Right lobe of liver (tissue), 6 donors: ENCODE results near the gene KLHL40. TPM values are rescaled to one million over a fixed set of nuclear protein-coding genes. Genes with fewer than 3 reads are reported as not detected.

Source experiments
- ATAC-seq, 4 donors: fragments of 200-7000 bp; cut with Tn5 transposase; one replicate each; pipeline ENCODE4 v1.9.1; 2020; ENCODE audit warnings: mild to moderate bottlenecking in 4 of 4, moderate library complexity in 4 of 4
- DNase-seq, 3 donors: peaks; one replicate each; pipeline ENCODE4 v3.0.0-alpha.2; 2020
- H3K27ac ChIP-seq, 3 donors: fragments of 200-600 bp; one replicate each; pipeline ENCODE4 v1.8.0; 2022
- H3K27me3 ChIP-seq, 2 donors: fragments of 200-600 bp; one replicate each; pipeline ENCODE4 v1.8.0; 2022
- H3K36me3 ChIP-seq, 4 donors: fragments of 200-600 bp; sonication (generic) in 1 of 4; one replicate each; pipeline versions ENCODE4 v1.5.1 to v1.8.0; 2017 to 2022; ENCODE audit warnings: control low read depth in 1 of 4
- H3K4me1 ChIP-seq, 4 donors: fragments of 200-600 bp; sonication (generic) in 1 of 4; one replicate each; pipeline versions ENCODE4 v1.5.1 to v1.8.0; 2017 to 2022; ENCODE audit warnings: control low read depth in 1 of 4
- H3K4me3 ChIP-seq, 3 donors: fragments of 200-600 bp; one replicate each; pipeline ENCODE4 v1.8.0; 2022
- H3K9me3 ChIP-seq, 4 donors: fragments of 200-600 bp; sonication (generic) in 1 of 4; one replicate each; pipeline versions ENCODE4 v1.5.1 to v1.8.0; 2017 to 2022; ENCODE audit warnings: control low read depth in 1 of 4
- POLR2A ChIP-seq: fragments of 450-650 bp; IDR thresholded peaks from one replicate; pipeline ENCODE4 v1.6.1; 2017; ENCODE audit warnings: antibody characterized with exemption, mild to moderate bottlenecking
- WGBS: methylation state at CpG from one replicate; pipeline ENCODE4 v1.1.6; 2018; ENCODE audit warnings: low coverage, low lambda C conversion rate; ENCODE audit not compliant: insufficient coverage; ENCODE audit errors: missing lambda C conversion rate; 5-methylcytosine and 5-hydroxymethylcytosine counted together
- intact Hi-C, 2 donors: fragments of 100-400 bp; cut with DNase I; formaldehyde crosslinking; loops; one replicate each; pipeline versions ENCODE4 v1.11.2 to v1.14.1; 2022
- total RNA-seq, 6 experiments: library from RNA; depleted of rRNA in 2 of 6; stranded (reverse); fragments of >200 nt in 2 of 6; fragmentation: NEBNext Ultra II Directional in 3 of 6; extraction: Animal tissue kit (Norgen Biotek cat#: 25700) in 3 of 6; gene quantifications; one replicate each; pipeline versions ENCODE4 v1.1.0 to v1.2.4, GENCODE V29; 2016 to 2023
- TF ChIP-seq, protein P1 (sequence below), 4 donors: fragments of 200-600 bp in 3 of 4; fragments of 450-650 bp in 1 of 4; IDR thresholded peaks; one replicate each; pipeline versions ENCODE4 v1.5.1 to v1.8.0; 2016 to 2022; ENCODE audit warnings: antibody characterized with exemption in 4 of 4, mild to moderate bottlenecking in 2 of 4
- donor health status: DM: no; HTN: yes; CAD: no.
- donor health status: DM: no; HTN: no; CAD: no.
- donor health status: DM: no; HTN: no; CAD: no.
- donor health status: DM: no; HTN: yes; CAD: no.
- donor health status: DM: no; HTN: yes; CAD: no.

KLHL40 gene
- total RNA-seq, 6 experiments from 2014 or later: 0.19 to 0.68 TPM; not detected in 4

GRCh38 chr3:42682301-42683070 lies 2.9 kb upstream of the KLHL40 start:
- no peaks in the 10 kb centered on the region for H3K36me3 ChIP-seq
- H3K27ac ChIP-seq: no peak overlapping the region
- DNase-seq: no peak
- TF ChIP-seq, protein P1, sequence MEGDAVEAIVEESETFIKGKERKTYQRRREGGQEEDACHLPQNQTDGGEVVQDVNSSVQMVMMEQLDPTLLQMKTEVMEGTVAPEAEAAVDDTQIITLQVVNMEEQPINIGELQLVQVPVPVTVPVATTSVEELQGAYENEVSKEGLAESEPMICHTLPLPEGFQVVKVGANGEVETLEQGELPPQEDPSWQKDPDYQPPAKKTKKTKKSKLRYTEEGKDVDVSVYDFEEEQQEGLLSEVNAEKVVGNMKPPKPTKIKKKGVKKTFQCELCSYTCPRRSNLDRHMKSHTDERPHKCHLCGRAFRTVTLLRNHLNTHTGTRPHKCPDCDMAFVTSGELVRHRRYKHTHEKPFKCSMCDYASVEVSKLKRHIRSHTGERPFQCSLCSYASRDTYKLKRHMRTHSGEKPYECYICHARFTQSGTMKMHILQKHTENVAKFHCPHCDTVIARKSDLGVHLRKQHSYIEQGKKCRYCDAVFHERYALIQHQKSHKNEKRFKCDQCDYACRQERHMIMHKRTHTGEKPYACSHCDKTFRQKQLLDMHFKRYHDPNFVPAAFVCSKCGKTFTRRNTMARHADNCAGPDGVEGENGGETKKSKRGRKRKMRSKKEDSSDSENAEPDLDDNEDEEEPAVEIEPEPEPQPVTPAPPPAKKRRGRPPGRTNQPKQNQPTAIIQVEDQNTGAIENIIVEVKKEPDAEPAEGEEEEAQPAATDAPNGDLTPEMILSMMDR (IDR thresholded peaks at IDR 0.05): no peak
- TF ChIP-seq POLR2A: no peak
- no peak overlapping the region for H3K4me3 ChIP-seq
- ATAC-seq: no peak
- 54% methylated on average over 12 of the region's 12 CpGs for WGBS
- intact Hi-C loops: loop anchor here in 1 of 2 donors (10.0 kb wide), 1 partner anchor 52 kb away; no protein-coding TSS in a partner anchor
- H3K4me1 ChIP-seq: no peaks in the 10 kb centered on the region
- H3K27me3 ChIP-seq: no peaks in the 10 kb centered on the region
- H3K9me3 ChIP-seq: no peaks in the 10 kb centered on the region

DNA sequence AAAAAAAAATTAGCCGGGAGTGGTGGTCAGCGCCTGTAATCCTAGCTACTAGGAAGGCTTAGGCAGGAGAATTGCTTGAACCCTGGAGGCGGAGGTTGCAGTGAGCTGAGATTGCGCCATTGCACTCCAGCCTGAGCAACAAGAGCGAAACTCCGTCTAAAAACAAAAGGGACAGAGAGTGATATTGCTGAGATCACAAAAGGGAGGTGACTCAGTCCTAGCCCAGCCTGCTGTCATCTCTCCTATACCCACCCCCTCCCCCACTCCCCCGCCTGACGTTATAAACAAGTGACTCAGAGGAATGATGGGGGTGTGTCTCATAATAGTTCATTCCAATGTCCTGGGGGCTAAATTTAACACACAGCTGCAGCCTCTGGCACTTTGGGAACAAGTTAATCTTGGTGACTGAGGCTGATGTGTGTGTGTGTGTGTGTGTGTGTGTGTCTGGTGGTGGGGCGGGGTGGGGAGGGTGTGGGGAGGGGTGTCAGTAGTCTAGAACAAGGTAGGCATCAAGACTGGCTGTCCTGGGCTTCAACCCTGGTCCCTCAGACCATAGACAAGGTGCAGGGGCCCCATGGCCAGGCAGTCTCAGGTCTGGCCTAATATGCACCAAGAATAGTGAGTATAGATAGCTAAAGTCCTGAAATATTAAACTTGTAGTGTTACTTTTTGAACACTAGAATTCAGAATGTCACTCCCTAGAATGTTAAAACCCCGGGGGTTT lies 1.3 kb upstream of the KLHL40 start:
- Histone ChIP-seq H3K27me3 (no peaks in the 10 kb centered on the region), H3K9me3 (no peaks in the 10 kb centered on the region), H3K4me3 (no peak overlapping the region), H3K27ac (no peak overlapping the region), H3K4me1 (no peaks in the 10 kb centered on the region), H3K36me3 (no peaks in the 10 kb centered on the region)
- intact Hi-C loops: loop anchor here in 1 of 2 donors (10.0 kb wide), 1 partner anchor 51 kb away; no protein-coding TSS in a partner anchor
- TF ChIP-seq POLR2A: no peak
- TF ChIP-seq, protein P1 (IDR thresholded peaks at IDR 0.05): no peak
- 39% methylated on average over 9 of the region's 10 CpGs for WGBS
- ATAC-seq (peak in 2 of 4 donors; percentile 24 to 88), DNase-seq (no peak)

DNA sequence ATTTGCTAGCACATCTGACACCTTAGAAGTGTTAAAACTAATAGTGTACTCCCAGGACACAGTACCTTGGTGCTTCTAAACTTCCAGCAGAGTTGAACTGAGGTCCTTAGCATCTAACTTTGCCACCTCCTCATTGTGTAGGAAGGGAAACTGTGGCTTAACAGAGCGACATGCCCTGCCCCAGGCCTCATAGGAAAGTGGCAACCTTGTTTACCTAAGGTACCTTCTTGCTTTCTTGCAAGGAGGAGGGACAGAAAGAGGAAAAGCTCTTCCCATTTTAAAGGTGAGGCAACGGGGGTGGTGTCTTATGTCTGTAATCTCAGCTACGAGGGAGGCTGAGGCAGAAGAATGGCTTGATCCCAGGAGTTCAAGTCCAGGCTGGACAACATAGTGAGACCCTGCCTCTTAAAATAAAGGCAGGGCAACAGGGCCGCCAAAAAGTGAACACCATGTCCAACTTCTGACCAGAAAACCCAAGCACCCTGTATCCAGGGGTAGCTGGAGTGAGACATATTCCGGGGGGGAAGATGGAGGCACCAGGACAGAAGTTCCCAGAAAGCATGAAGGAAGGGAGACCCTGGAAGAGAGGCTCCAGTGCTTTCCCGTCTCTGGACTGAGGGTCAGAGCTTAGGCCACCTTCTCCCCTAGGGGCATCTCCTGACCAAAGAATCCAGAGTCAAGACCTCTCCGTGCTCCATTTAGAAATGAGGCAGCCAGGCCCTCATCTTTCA lies 540 bp upstream of the KLHL40 start:
- intact Hi-C loops: loop anchor here in 1 of 2 donors (10.0 kb wide), 1 partner anchor 50 kb away; no protein-coding TSS in a partner anchor
- no peak for TF ChIP-seq POLR2A
- TF ChIP-seq, protein P1 (IDR thresholded peaks at IDR 0.05): no peak
- no peak for ATAC-seq

More for the DNA sequence above, 540 bp upstream of the KLHL40 start:
- no peaks in the 10 kb centered on the region for H3K36me3 ChIP-seq
- no peak for DNase-seq
- H3K27ac ChIP-seq: no peak overlapping the region
- no peak overlapping the region for H3K4me3 ChIP-seq
- 53% methylated on average over 4 of the region's 7 CpGs for WGBS
- H3K4me1 ChIP-seq: no peaks in the 10 kb centered on the region
- H3K27me3 ChIP-seq: no peaks in the 10 kb centered on the region
- no peaks in the 10 kb centered on the region for H3K9me3 ChIP-seq
